Measurements from ENCODE around the gene BEND3.
A peak's percentile ranks its signal among the peaks of the same experiment; 100 is the strongest.
"Not testable (repeated sequence)": the region's sequence is repeated elsewhere in the genome, so short reads cannot be mapped to it uniquely, and the experiment has no call there.

Gene BEND3

DNA sequence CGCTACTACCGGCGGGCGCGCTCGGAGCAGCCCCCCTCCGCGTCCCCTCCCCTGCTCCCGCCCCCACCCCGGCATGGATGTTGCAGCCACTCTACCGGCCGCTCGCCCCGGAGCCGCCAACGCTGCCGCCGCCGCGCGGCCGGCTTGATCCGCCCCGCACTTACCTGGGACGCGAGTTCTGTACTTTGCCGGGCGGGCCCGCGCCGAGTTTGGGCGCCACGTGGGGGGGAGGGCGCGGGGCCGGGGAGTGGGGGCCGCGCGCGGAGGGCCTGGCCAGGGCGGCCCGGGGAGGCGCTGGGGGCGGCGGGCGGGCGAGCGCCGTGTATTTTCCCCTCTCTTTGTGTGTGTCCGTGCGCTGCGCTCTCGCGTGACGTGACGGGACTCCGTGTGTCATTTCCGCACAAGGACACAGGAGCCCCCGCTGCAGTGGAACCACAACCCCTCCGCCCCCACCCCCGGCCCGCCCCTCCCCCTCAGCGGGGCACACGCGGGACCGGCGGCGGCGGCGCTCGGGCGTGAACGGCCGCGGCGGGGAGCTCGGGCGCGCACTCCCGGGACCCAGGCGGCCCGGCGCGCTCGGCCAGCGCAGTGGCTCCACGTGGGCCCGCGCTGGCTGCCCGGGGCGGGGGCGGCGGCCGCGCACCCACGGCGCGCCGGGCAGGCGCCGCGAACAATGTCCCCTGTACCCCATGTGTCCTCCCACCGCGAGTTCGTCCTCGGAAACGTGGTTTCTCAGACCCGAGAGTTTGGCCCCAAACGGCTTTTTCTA is at the start of gene BEND3:
TSS of gene BEND3 (minus strand) at position 590 of the 769 bp plus-strand sequence. CDS start 16,230 bp downstream, outside the sequence.
- DNase-seq (ENCODE audit: low read depth): peak; percentile 30

- not testable (repeated sequence) for DNase-seq (ENCODE audit: low read depth)
These were observed 49.0 kb upstream of the BEND3 start for GRCh38 chr6:107164299-107164698.

DNA sequence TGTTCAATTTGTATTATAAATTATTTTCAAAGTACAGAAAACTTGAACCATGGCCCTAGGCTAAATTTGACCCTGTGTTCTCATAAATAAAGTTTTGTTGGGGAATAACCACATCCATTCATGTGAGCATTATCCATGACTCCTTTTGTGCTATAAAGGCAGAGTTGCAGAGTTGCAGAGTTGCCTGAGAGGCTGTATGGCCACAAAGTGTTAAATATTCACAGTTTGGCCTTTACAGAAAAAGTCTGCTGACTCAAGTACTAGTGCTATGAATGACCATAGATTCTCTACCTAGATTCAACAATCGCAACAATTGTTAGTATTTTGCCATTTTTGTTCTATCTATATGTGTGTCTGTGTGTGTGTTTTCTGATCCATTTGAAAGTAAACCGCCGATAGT is 46.2 kb upstream of the BEND3 start:
- no peak for DNase-seq (ENCODE audit: low read depth)

DNA sequence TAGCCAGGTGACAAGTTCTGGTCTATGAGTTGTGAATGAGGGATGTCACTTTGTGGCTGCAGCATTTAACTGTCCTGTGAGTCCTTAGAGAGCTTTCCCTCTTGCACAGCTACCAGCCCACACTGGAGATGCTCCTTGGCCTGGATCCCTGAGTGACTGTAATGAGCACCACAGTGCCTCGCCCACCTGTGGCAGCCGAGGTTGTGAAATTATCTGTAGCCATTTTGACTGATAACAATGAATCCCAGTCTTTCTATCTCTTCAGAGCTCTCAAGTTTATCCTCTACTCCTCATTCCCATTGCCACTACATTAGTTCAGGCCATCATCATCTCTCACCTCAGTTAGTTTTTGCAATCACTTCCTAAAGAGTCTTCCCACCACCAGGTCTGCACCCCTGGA is 41.3 kb upstream of the BEND3 start:
- DNase-seq (ENCODE audit: low read depth): no peak

GRCh38 chr6:107154801-107155160 is 39.5 kb upstream of the BEND3 start:
- no peak for DNase-seq (ENCODE audit: low read depth)

DNA sequence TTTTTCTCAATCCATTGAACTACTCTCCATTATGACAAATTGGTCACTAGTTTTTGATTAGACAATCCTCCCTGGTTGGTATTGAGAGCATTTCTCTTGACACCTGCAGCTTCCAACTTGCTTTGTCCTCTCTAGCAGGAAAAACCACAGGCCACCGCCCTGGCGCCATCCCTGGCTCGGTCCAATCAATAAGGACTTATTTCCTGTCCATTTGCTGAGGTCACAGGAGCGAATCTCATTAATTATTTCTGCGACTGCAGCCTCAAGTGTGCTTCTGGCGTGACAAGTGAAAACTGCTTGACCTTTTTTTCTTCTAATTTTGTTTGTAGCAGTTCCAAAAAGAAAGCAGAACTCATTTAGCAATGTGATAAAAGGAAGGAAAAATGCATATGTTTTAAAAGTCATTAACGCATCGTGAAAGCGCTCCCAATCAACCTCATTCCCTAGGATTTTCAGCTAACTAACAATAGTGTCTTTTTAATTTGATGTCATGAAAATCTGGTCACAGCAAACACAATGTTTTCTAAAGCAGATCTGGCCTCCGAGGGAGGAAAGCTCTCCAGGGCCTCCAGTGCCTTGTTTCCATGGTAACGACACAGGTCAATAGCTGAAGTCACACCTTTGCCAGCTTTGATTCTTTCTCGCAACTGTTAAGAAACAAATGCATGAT is 39.0 kb upstream of the BEND3 start:
- DNase-seq (ENCODE audit: low read depth): no peak

- DNase-seq (ENCODE audit: low read depth): no peak
These were observed 37.5 kb upstream of the BEND3 start for GRCh38 chr6:107152638-107153430.

GRCh38 chr6:107144666-107145065 is 29.4 kb upstream of the BEND3 start:
- no peak for DNase-seq (ENCODE audit: low read depth)

- DNase-seq (ENCODE audit: low read depth): no peak
These were observed 28.7 kb upstream of the BEND3 start for GRCh38 chr6:107144014-107144413.

DNA sequence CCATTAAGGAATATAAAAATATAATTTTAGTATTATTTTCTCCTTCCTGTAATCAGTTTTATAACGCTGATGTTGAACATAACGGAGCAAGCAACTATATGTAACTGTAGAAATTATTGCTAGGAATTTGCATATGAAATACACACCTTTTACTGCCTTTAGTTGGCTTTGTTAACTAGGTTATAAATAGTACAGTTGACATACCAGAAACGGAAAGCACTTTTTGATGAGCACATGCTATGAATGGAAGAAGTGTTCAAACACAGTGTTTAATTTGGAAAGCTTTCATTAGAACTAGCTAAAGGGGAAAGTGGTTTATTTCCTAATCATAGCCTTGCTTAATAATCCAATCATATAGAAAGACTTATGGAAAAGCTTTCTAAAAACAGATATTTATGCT is 25.3 kb upstream of the BEND3 start:
- no peak for DNase-seq (ENCODE audit: low read depth)

GRCh38 chr6:107136324-107136723 is 21.0 kb upstream of the BEND3 start:
- DNase-seq (ENCODE audit: low read depth): not testable (repeated sequence)

- DNase-seq (ENCODE audit: low read depth): not testable (repeated sequence)
These were observed 19.8 kb upstream of the BEND3 start for GRCh38 chr6:107135048-107135680.

GRCh38 chr6:107132330-107132954 is 17.1 kb upstream of the BEND3 start:
- DNase-seq (ENCODE audit: low read depth): peak; percentile 10

DNA sequence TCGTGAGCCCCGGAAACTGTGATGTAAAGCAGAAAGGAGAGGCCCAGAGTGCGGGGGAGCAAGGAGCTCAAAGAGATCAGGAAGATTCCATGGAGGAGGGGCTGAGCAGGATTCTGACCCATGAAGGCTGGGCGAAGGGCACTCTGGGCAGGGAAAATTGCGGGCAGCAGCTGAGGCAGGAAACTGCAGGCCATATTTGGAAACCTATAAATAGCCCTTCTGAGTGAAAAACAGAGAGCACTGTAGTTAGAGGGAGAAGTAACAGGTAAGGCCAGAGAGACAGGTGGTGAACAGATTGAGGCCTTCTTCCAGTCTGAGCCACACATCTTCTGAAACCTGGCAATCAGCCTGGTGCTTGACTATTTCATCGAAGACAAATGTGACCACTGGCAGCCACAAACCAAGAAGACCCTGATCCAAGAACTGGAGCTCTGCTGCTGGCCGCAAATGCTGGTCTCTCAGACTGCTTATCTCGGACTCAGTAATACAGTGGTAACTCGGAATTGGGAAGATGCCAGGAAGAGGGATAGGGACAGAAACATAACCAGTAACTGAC is 14.1 kb upstream of the BEND3 start:
- DNase-seq (ENCODE audit: low read depth): no peak

- no peak for DNase-seq (ENCODE audit: low read depth)
These were observed 13.3 kb upstream of the BEND3 start for GRCh38 chr6:107128577-107128976.

DNA sequence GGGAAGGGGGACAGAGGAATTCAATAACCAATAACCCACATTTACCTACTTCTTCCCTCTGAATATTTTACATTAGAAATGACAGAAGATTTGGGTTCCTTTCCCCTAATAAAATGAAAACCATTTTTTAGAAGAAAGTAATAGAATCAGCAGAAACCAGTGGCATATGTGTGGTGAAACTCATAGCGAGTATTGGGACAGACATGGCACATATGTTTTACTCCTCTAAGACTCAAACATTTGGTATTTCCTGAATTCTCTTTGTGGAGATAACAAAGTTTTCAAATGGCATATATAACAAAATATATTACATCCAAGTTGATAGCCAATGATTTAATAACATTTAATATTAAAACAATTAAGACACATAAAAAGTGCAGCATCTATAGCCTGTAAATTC is 12.9 kb upstream of the BEND3 start:
- DNase-seq (ENCODE audit: low read depth): no peak

GRCh38 chr6:107125771-107126170 is 10.5 kb upstream of the BEND3 start:
- no peak for DNase-seq (ENCODE audit: low read depth)

DNA sequence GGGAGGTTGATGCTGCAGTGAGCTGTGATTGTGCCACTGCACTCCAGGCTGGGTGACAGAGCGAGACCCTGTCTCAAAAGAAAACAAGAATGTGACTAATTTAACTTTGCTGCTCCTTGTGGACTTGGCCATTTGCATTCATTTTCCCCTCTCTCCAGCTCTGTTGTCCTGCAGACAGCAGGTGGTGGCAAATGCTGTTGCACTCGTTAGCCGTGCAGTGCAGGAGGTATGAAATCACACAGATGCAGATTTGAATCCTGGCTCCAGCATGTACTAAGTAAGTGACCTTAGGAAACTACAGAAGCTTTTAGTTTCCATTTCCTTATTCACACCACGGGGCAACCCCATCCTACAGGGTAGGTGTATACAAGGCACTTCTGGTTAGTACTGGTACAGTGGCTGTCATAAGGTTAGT is 9.6 kb upstream of the BEND3 start:
- DNase-seq (ENCODE audit: low read depth): no peak

GRCh38 chr6:107123501-107123900 is 8.2 kb upstream of the BEND3 start:
- DNase-seq (ENCODE audit: low read depth): no peak

GRCh38 chr6:107122748-107123147 is 7.4 kb upstream of the BEND3 start:
- DNase-seq (ENCODE audit: low read depth): no peak

DNA sequence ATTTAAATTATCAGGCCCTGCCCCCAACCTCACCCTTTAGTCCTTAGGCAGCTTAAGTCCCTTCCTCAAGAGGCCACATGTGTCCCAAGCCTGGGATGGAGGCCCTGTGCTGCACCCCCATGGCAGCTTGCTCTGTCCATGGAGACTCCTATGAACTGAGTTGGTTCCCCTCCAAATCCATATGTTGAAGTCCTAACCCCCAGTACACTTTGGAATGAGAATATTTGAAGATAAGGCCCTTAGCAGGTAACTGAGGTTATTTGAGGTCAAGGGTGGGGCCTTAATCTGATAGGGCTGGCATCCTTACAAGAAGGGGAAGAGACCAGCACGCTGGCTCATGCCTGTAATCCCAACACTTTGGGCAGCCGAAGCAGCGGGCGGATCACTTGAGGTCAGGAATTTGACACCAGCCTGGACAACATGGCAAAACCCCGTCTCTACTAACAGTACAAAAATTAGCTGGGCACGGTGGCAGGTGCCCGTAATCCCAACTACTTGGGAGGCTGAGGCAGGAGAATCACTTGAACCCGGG is 6.7 kb upstream of the BEND3 start:
- DNase-seq (ENCODE audit: low read depth): no peak

Measured in activated T-cell treated with anti-CD3 and anti-CD28 coated beads for 48 hours (primary cell).